ENCODE results near the gene TLX2. TPM values are rescaled to one million over a fixed set of nuclear protein-coding genes. Genes with fewer than 3 reads are reported as not detected.

The TLX2 gene
- total and polyA plus RNA-seq, 2 experiments from 2014 or later = 0.16 to 0.21 TPM

DNA sequence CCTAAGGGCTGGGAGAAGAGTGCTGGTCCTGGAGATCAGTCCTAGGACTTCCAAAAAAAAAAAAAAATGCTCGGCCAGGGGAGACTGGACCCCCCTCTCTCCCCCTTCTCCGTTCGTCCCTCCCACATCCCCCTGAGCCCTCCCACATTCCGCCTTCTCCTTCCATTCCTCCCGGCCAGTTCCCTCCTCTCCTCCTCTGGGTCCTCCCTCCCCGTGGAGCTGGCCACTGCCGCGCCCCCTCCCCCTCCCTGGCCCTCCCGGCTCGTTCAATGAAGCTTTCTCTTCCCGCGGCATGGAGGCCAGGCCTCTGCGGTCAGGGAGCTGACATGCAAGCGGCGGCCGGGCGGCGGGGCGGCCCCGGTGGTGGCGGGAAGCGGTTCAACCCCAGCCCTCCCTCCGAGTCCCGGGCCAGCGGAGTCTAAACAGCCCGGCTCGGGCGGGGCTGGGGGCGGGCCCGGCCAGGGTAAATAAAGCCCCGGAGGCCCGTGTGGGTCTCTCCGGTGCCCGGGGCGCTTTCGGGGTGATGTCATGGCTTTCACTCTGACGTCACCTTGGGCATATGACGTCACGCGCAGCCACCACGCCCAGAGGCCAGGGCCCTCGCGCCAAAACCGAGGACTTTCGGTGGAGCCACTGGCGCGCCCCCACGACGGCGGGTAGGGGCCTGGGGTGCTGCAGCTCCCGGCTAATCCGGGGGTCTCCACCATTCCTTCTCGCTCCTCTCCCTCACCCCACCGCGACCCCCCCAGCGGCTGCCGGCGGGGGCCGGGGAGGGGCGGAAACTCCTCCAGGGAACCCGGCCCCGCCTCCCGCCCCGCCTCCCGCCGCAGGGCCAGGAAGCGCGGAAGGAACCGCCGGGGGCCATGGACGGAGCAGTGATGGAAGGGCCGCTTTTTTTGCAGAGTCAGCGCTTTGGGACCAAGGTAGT lies 39.9 kb downstream of the TLX2 start, which contains the start of the genes DOK1 and LOXL3:
Gene DOK1, plus strand, starts transcription at position 829 of the 928 bp plus-strand sequence. Its CDS starts 35 bp downstream, at position 864.
Gene LOXL3, minus strand, starts transcription at position 51 of the 928 bp plus-strand sequence. CDS start 1,308 bp downstream, outside the sequence.
- H3K27ac Mint-ChIP-seq = peak within 1 kb of the TSS; percentile 54

GRCh38 chr2:74554820-74555531 lies 40.7 kb downstream of the TLX2 start:
- peaks cover 85% of the 10 kb centered on the region for H3K27me3 ChIP-seq (ENCODE audit: insufficient read depth)

More for the DNA sequence above, 39.9 kb downstream of the TLX2 start, which contains the start of the genes DOK1 and LOXL3:
- Histone ChIP-seq H3F3A (replicated peaks; ENCODE audit: low read depth) (peaks cover 1% of the 10 kb centered on the region), H3K79me2 (replicated peaks; ENCODE audit: insufficient read depth) (no peaks in the 10 kb centered on the region), H3K9me2 (ENCODE audit: insufficient read depth) (no peaks in the 10 kb centered on the region), H3K27me3 (ENCODE audit: insufficient read depth) (peaks cover 92% of the 10 kb centered on the region), H3K4me1 (ENCODE audit: insufficient read depth) (peaks cover 15% of the 10 kb centered on the region), H2AFZ (peak within 1 kb of the TSS; percentile 99), H3K4me2 (peak within 1 kb of the TSS; percentile 96), H3K36me3 (ENCODE audit: insufficient read depth) (no peaks in the 10 kb centered on the region), H3K4me3 (peak within 1 kb of the TSS; percentile 93), H4K20me1 (replicated peaks; ENCODE audit: insufficient read depth) (no peaks in the 10 kb centered on the region), H3K27ac (ENCODE audit: low read depth) (0 out of 2 replicates have a peak within 1 kb of the TSS, but pooled peaks have one; percentile 72)
- H3K4me1 Mint-ChIP-seq = peaks cover 20% of the 10 kb centered on the region
- DNase-seq (ENCODE audit: low spot score) (peak; percentile 95), ATAC-seq (peak; percentile 52)
- H3K9me3 Mint-ChIP-seq = no peaks in the 10 kb centered on the region
- H3K36me3 Mint-ChIP-seq (ENCODE audit: low read depth) = no peaks in the 10 kb centered on the region; the same call in 2 of the 3 replicates
- H3K4me3 Mint-ChIP-seq = peak within 1 kb of the TSS; percentile 93
- TF ChIP-seq EZH2phosphoT487 (IDR thresholded peaks at IDR 0.05; ENCODE audit: unreplicated experiment) (no peak), ZNF331 (CRISPR knock-in tag; IDR thresholded peaks at IDR 0.05; ENCODE audit: low read depth) (no peak), EZH2 (IDR thresholded peaks at IDR 0.05; ENCODE audit: low read depth, unreplicated experiment) (no peak), POLR2AphosphoS5 (IDR thresholded peaks at IDR 0.05; ENCODE audit: low read depth) (peak; percentile 54), CREB1 (CRISPR knock-in tag; IDR thresholded peaks at IDR 0.05; ENCODE audit: low read depth) (peak; percentile 100)
- H3K27me3 Mint-ChIP-seq (ENCODE audit: insufficient read depth, low read depth, poor library complexity) = peaks cover 83% of the 10 kb centered on the region

More at GRCh38 chr2:74554820-74555531, 40.7 kb downstream of the TLX2 start:
- no peaks in the 10 kb centered on the region for H3K9me3 Mint-ChIP-seq
- Histone ChIP-seq H3K27ac (ENCODE audit: low read depth) (no peak overlapping the region), H4K20me1 (replicated peaks; ENCODE audit: insufficient read depth) (no peaks in the 10 kb centered on the region), H3K4me2 (peak overlapping the region; percentile 96), H3K79me2 (replicated peaks; ENCODE audit: insufficient read depth) (no peaks in the 10 kb centered on the region), H3F3A (replicated peaks; ENCODE audit: low read depth) (no peaks in the 10 kb centered on the region; the same call in 1 of the 2 replicates), H3K9me2 (ENCODE audit: insufficient read depth) (no peaks in the 10 kb centered on the region), H2AFZ (peak overlapping the region; percentile 99), H3K36me3 (ENCODE audit: insufficient read depth) (no peaks in the 10 kb centered on the region), H3K4me3 (peak overlapping the region; percentile 93), H3K4me1 (ENCODE audit: insufficient read depth) (peaks cover 20% of the 10 kb centered on the region)
- no peaks in the 10 kb centered on the region; the same call in 2 of the 3 replicates for H3K36me3 Mint-ChIP-seq (ENCODE audit: low read depth)
- DNase-seq (ENCODE audit: low spot score) (peak; percentile 66), ATAC-seq (peak; percentile 58)
- peaks cover 22% of the 10 kb centered on the region for H3K4me1 Mint-ChIP-seq
- H3K27me3 Mint-ChIP-seq (ENCODE audit: insufficient read depth, low read depth, poor library complexity) = peaks cover 76% of the 10 kb centered on the region
- H3K4me3 Mint-ChIP-seq = peak overlapping the region; percentile 93
- TF ChIP-seq EZH2 (IDR thresholded peaks at IDR 0.05; ENCODE audit: low read depth, unreplicated experiment) (peak; percentile 35), NANOG (IDR thresholded peaks at IDR 0.05; ENCODE audit: borderline replicate concordance) (no peak), STAT1 (IDR thresholded peaks at IDR 0.05; ENCODE audit: unreplicated experiment) (no peak), ZNF331 (CRISPR knock-in tag; IDR thresholded peaks at IDR 0.05; ENCODE audit: low read depth) (no peak)
- peak overlapping the region; percentile 54 for H3K27ac Mint-ChIP-seq
